HL-60 (cell line): Measurements from ENCODE around the gene VIPR2.
A peak's percentile ranks its signal among the peaks of the same experiment; 100 is the strongest.
"Not testable (repeated sequence)": the region's sequence is repeated elsewhere in the genome, so short reads cannot be mapped to it uniquely, and the experiment has no call there.

Source experiments
- DNase-seq, 2 experiments: peaks; one replicate each; pipeline ENCODE4 v3.0.0-alpha.2; 2010 to 2020; ENCODE audit warnings: low read depth in 1 of 2, low spot score in 1 of 2
- H3K27ac ChIP-seq: fragments of 250-450 bp; sonication (Bioruptor Pico); replicated peaks from 2 replicates; pipeline ENCODE4 v1.5.1; 2020; ENCODE audit warnings: mild to moderate bottlenecking, moderate library complexity
- H3K27me3 ChIP-seq: fragments of 250-450 bp; sonication (Bioruptor Pico); 2 replicates; pipeline ENCODE4 v1.5.1; 2021; ENCODE audit warnings: mild to moderate bottlenecking, moderate library complexity; ENCODE audit not compliant: insufficient read depth, poor library complexity, severe bottlenecking
- H3K4me3 ChIP-seq: replicated peaks from 2 replicates; pipeline ENCODE4 v1.5.1; 2011; ENCODE audit warnings: mild to moderate bottlenecking, control low read depth, low read length; ENCODE audit not compliant: insufficient read depth
- GABPA ChIP-seq: IDR thresholded peaks from 2 replicates; pipeline ENCODE4 v1.6.1; 2012; ENCODE audit warnings: low read depth
- POLR2AphosphoS5 ChIP-seq: IDR thresholded peaks from 2 replicates; pipeline ENCODE4 v1.6.1; 2012; ENCODE audit warnings: low read depth
- SPI1 ChIP-seq: IDR thresholded peaks from 2 replicates; pipeline ENCODE4 v1.6.1; 2012; ENCODE audit warnings: low read depth, mild to moderate bottlenecking, borderline replicate concordance
- TF ChIP-seq, protein P1 (sequence below): IDR thresholded peaks from one replicate; pipeline ENCODE4 v1.5.1; 2011; ENCODE audit warnings: low read length, control low read depth, inconsistent platforms; ENCODE audit not compliant: insufficient read depth
- TF ChIP-seq, protein P2 (sequence below): IDR thresholded peaks from 2 replicates; pipeline ENCODE4 v1.6.1; 2012; ENCODE audit warnings: low read depth; ENCODE audit not compliant: insufficient replicate concordance

Gene VIPR2

DNA sequence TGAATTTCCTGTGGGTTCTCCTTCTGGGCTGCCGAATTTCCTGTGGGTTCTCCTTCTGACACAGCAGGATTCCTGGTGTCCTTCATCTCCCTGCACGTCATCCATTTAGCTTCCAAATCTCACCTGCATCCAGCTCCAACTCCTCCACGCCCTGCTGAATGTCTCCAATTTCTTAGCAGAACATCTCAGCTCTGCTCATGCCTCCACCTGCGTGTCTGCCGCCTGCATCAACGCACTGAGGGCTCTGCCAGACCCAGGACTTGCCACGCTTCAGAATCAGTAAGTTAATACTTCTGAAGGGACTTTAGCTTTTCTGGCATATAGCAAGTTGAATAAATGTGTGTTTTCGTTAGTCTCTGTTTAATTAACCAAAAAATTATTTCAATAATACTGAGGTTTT is 31.1 kb upstream of the VIPR2 start:
- TF ChIP-seq SPI1 (no peak), POLR2AphosphoS5 (no peak), GABPA (no peak)
- TF ChIP-seq, protein P1, sequence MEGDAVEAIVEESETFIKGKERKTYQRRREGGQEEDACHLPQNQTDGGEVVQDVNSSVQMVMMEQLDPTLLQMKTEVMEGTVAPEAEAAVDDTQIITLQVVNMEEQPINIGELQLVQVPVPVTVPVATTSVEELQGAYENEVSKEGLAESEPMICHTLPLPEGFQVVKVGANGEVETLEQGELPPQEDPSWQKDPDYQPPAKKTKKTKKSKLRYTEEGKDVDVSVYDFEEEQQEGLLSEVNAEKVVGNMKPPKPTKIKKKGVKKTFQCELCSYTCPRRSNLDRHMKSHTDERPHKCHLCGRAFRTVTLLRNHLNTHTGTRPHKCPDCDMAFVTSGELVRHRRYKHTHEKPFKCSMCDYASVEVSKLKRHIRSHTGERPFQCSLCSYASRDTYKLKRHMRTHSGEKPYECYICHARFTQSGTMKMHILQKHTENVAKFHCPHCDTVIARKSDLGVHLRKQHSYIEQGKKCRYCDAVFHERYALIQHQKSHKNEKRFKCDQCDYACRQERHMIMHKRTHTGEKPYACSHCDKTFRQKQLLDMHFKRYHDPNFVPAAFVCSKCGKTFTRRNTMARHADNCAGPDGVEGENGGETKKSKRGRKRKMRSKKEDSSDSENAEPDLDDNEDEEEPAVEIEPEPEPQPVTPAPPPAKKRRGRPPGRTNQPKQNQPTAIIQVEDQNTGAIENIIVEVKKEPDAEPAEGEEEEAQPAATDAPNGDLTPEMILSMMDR = no peak
- TF ChIP-seq, protein P2, sequence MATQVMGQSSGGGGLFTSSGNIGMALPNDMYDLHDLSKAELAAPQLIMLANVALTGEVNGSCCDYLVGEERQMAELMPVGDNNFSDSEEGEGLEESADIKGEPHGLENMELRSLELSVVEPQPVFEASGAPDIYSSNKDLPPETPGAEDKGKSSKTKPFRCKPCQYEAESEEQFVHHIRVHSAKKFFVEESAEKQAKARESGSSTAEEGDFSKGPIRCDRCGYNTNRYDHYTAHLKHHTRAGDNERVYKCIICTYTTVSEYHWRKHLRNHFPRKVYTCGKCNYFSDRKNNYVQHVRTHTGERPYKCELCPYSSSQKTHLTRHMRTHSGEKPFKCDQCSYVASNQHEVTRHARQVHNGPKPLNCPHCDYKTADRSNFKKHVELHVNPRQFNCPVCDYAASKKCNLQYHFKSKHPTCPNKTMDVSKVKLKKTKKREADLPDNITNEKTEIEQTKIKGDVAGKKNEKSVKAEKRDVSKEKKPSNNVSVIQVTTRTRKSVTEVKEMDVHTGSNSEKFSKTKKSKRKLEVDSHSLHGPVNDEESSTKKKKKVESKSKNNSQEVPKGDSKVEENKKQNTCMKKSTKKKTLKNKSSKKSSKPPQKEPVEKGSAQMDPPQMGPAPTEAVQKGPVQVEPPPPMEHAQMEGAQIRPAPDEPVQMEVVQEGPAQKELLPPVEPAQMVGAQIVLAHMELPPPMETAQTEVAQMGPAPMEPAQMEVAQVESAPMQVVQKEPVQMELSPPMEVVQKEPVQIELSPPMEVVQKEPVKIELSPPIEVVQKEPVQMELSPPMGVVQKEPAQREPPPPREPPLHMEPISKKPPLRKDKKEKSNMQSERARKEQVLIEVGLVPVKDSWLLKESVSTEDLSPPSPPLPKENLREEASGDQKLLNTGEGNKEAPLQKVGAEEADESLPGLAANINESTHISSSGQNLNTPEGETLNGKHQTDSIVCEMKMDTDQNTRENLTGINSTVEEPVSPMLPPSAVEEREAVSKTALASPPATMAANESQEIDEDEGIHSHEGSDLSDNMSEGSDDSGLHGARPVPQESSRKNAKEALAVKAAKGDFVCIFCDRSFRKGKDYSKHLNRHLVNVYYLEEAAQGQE = no peak
- Histone ChIP-seq H3K27ac (no peak overlapping the region), H3K4me3 (no peak overlapping the region), H3K27me3 (no peaks in the 10 kb centered on the region)
- DNase-seq = no peak

DNA sequence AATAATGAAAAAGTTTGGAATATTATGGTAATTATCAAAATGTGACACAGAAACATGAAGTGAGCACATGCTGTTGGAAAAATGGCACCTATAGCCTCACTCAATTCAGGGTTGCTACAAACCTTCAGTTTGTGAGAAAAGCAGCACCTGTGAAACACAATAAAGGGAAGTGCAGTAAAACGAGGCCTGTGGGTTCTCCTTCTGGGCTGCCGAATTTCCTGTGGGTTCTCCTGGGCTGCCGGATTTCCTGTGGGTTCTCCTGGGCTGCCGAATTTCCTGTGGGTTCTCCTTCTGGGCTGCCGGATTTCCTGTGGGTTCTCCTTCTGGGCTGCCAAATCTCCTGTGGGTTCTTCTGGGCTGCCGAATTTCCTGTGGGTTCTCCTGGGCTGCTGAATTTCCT is 30.4 kb upstream of the VIPR2 start:
- not testable (repeated sequence) for H3K27me3 ChIP-seq, H3K27ac ChIP-seq, H3K4me3 ChIP-seq
- peak in 1 of 2 experiments; percentile 22 for DNase-seq
- peak; percentile 44; the same call in 1 of the 2 replicates for TF ChIP-seq SPI1

DNA sequence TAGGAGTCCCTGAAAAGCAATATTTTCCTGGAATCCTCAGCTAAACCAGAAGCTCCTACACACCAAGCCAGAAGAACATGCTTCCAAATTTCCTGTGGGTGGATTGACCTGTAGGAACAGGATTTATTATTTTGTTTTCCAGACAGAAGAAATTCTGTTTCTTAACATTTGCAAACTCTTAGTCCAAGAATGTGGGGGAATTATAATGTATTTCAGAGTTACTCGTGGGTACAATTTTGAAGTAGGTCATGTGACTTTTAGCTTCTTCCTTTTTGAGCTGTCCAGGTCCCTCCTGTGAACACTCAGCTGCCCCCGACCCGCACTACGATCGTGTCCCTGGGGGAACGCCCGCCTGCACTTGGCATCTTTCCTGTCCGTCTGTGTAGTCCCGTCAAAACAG is 27.7 kb upstream of the VIPR2 start:
- DNase-seq = no peak
- Histone ChIP-seq H3K27ac (no peak overlapping the region), H3K4me3 (no peak overlapping the region), H3K27me3 (no peaks in the 10 kb centered on the region)
- TF ChIP-seq, protein P2 = no peak
- TF ChIP-seq, protein P1 = no peak
- no peak for TF ChIP-seq GABPA
- no peak for TF ChIP-seq SPI1
- no peak for TF ChIP-seq POLR2AphosphoS5

DNA sequence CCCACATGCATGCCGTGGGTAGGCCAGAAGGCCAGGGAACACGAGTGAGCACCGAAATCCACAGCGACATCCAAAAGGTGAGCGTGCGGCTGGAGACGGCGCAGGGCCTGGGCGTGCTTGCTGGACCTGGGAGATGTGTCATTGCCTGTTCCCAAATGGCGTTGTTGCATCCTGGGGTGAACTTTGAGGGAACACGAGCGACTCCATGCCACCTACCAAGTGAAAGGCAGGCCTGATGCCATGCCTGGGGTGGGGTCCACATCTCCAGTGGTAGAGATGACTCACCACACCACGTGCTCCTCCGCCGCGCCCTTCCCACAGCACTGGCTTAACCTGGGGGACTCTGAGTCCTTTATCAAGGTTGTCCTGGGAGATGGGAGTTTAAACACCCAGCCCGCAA is 24.7 kb upstream of the VIPR2 start:
- DNase-seq = no peak
- Histone ChIP-seq H3K4me3 (no peak overlapping the region), H3K27me3 (no peaks in the 10 kb centered on the region), H3K27ac (no peak overlapping the region)
- TF ChIP-seq POLR2AphosphoS5 = no peak
- TF ChIP-seq, protein P2 = no peak
- TF ChIP-seq, protein P1 = no peak
- no peak for TF ChIP-seq GABPA
- TF ChIP-seq SPI1 = no peak
